ENCODE data around the gene TTLL12.

TTLL12 gene

GRCh38 chr22:43199541-43199940, 12.6 kb upstream of the TTLL12 start:
- DNase-seq (ENCODE audit: low read depth, low spot score) = no peak

- no peak for DNase-seq (ENCODE audit: low read depth, low spot score)
These were observed 12.0 kb upstream of the TTLL12 start for GRCh38 chr22:43198936-43199335.

GRCh38 chr22:43198126-43198525, 11.2 kb upstream of the TTLL12 start:
- DNase-seq (ENCODE audit: low read depth, low spot score) = no peak

GRCh38 chr22:43197271-43197941, 10.5 kb upstream of the TTLL12 start:
- DNase-seq (ENCODE audit: low read depth, low spot score) = no peak

GRCh38 chr22:43191831-43192230, 4.9 kb upstream of the TTLL12 start:
- no peak for DNase-seq (ENCODE audit: low read depth, low spot score)

GRCh38 chr22:43188829-43189545, 2.1 kb upstream of the TTLL12 start:
- no peak for DNase-seq (ENCODE audit: low read depth, low spot score)

GRCh38 chr22:43187171-43188099, 501 bp upstream of the TTLL12 start:
- peak; percentile 92 for DNase-seq (ENCODE audit: low read depth, low spot score)

GRCh38 chr22:43185860-43186261, 1.1 kb downstream of the TTLL12 start:
- no peak for DNase-seq (ENCODE audit: low read depth, low spot score)

- DNase-seq (ENCODE audit: low read depth, low spot score) = no peak
These were observed 3.2 kb downstream of the TTLL12 start for GRCh38 chr22:43183496-43184277.

GRCh38 chr22:43182726-43183125, 4.2 kb downstream of the TTLL12 start:
- no peak for DNase-seq (ENCODE audit: low read depth, low spot score)

- DNase-seq (ENCODE audit: low read depth, low spot score) = no peak
These were observed 4.8 kb downstream of the TTLL12 start for GRCh38 chr22:43182118-43182517.

GRCh38 chr22:43181321-43182076, 5.4 kb downstream of the TTLL12 start:
- DNase-seq (ENCODE audit: low read depth, low spot score) = no peak

GRCh38 chr22:43180670-43181069, 6.3 kb downstream of the TTLL12 start:
- DNase-seq (ENCODE audit: low read depth, low spot score) = no peak

GRCh38 chr22:43179911-43180195, 7.1 kb downstream of the TTLL12 start:
- DNase-seq (ENCODE audit: low read depth, low spot score) = no peak

- no peak for DNase-seq (ENCODE audit: low read depth, low spot score)
These were observed 7.6 kb downstream of the TTLL12 start for GRCh38 chr22:43179146-43179910.

- DNase-seq (ENCODE audit: low read depth, low spot score) = no peak
These were observed 9.5 kb downstream of the TTLL12 start for GRCh38 chr22:43177479-43177878.

GRCh38 chr22:43176090-43176489, 10.8 kb downstream of the TTLL12 start:
- no peak for DNase-seq (ENCODE audit: low read depth, low spot score)

GRCh38 chr22:43174941-43175531, 11.9 kb downstream of the TTLL12 start:
- DNase-seq (ENCODE audit: low read depth, low spot score) = no peak

- DNase-seq (ENCODE audit: low read depth, low spot score) = no peak
These were observed 12.8 kb downstream of the TTLL12 start for GRCh38 chr22:43173976-43174720.
